IMR-90 (cell line): ENCODE results near the gene GUF1. TPM values are rescaled to one million over a fixed set of nuclear protein-coding genes. Genes with fewer than 3 reads are reported as not detected.

Experiments
- ATAC-seq: fragments of 200-7000 bp; cut with Tn5 transposase; 2 replicates; pipeline ENCODE4 v1.9.1; 2020; ENCODE audit warnings: low read depth, mild to moderate bottlenecking, moderate library complexity
- BruUV-seq: library from RNA; stranded (reverse); fragments of 400-500 nt; replicated peaks from 2 replicates; lab custom pipeline; 2021; lab: Mats Ljungman, UMichigan
- CTCF ChIA-PET: fragments of 300-600 bp; formaldehyde crosslinking; extraction: SDS; loops from one replicate; lab custom pipeline; 2021; ENCODE audit warnings: antibody characterized with exemption; lab: Yijun Ruan, JAX
- POLR2A ChIA-PET: fragments of 300-600 bp; sonication (Branson Sonifier 250); formaldehyde crosslinking; loops from one replicate; lab custom pipeline; 2022; ENCODE audit warnings: antibody characterized with exemption; ENCODE audit not compliant: unreplicated experiment; lab: Charles Lee
- DNase-seq: peaks from one replicate; pipeline ENCODE4 v3.0.0; 2013
- H2AFZ ChIP-seq: replicated peaks from 2 replicates; pipeline ENCODE3; 2013; ENCODE audit warnings: low read length, mild to moderate bottlenecking; ENCODE audit not compliant: poor library complexity
- H2AK5ac ChIP-seq: 2 replicates; pipeline ENCODE4 v1.6.1; 2013; ENCODE audit warnings: low read depth, low read length, inconsistent platforms
- H2AK9ac ChIP-seq: replicated peaks from 2 replicates; pipeline ENCODE3; 2013; ENCODE audit warnings: mild to moderate bottlenecking, low read depth, low read length, moderate library complexity; ENCODE audit not compliant: poor library complexity
- H2BK120ac ChIP-seq: 2 replicates; pipeline ENCODE4 v1.6.1; 2013; ENCODE audit warnings: low read depth, low read length, inconsistent platforms
- H2BK15ac ChIP-seq: 3 replicates; pipeline ENCODE4 v1.6.1; 2013; ENCODE audit warnings: low read depth, low read length, inconsistent platforms
- H2BK20ac ChIP-seq: 2 replicates; pipeline ENCODE4 v1.6.1; 2013; ENCODE audit warnings: low read depth, mild to moderate bottlenecking, inconsistent platforms, low read length, moderate library complexity
- H2BK5ac ChIP-seq: 2 replicates; pipeline ENCODE4 v1.6.1; 2013; ENCODE audit warnings: mild to moderate bottlenecking, low read depth, low read length, inconsistent platforms; ENCODE audit not compliant: poor library complexity, severe bottlenecking
- H3K14ac ChIP-seq: replicated peaks from 2 replicates; pipeline ENCODE4 v1.6.1; 2013; ENCODE audit warnings: low read depth, low read length, inconsistent platforms
- H3K18ac ChIP-seq: 2 replicates; pipeline ENCODE4 v1.6.1; 2013; ENCODE audit warnings: low read depth, low read length, control low read depth
- H3K23ac ChIP-seq: 2 replicates; pipeline ENCODE4 v1.6.1; 2013; ENCODE audit warnings: low read depth, low read length, inconsistent platforms
- H3K27ac ChIP-seq: 2 replicates; pipeline ENCODE4 v1.5.1; 2013; ENCODE audit warnings: mild to moderate bottlenecking, control low read depth, low read length; ENCODE audit not compliant: insufficient read depth
- H3K27me3 ChIP-seq: 2 replicates; pipeline ENCODE4 v1.6.1; 2013; ENCODE audit warnings: low read length; ENCODE audit not compliant: control insufficient read depth, insufficient read depth
- H3K36me3 ChIP-seq: 2 replicates; pipeline ENCODE4 v1.6.1; 2013; ENCODE audit warnings: low read length, mixed read lengths; ENCODE audit not compliant: control insufficient read depth, insufficient read depth
- H3K4ac ChIP-seq: 2 replicates; pipeline ENCODE4 v1.6.1; 2013; ENCODE audit warnings: low read depth, low read length, inconsistent platforms
- H3K4me1 ChIP-seq: 2 replicates; pipeline ENCODE4 v1.6.1; 2013; ENCODE audit warnings: low read length, mixed read lengths; ENCODE audit not compliant: control insufficient read depth, insufficient read depth
- H3K4me2 ChIP-seq: 2 replicates; pipeline ENCODE4 v1.6.1; 2013; ENCODE audit warnings: low read depth, mild to moderate bottlenecking, control low read depth, low read length, moderate library complexity
- H3K4me3 ChIP-seq: 2 replicates; pipeline ENCODE4 v1.5.1; 2013; ENCODE audit warnings: low read depth, mild to moderate bottlenecking, control low read depth, low read length, moderate library complexity; ENCODE audit not compliant: insufficient read depth
- H3K56ac ChIP-seq: 2 replicates; pipeline ENCODE4 v1.6.1; 2013; ENCODE audit warnings: low read length, inconsistent platforms; ENCODE audit not compliant: insufficient read depth; ENCODE audit errors: extremely low read depth
- H3K79me1 ChIP-seq, 2 experiments: 2 replicates each; pipeline ENCODE4 v1.6.1; 2013; ENCODE audit warnings: low read length in 2 of 2, inconsistent platforms in 1 of 2, low read depth in 1 of 2
- H3K9ac ChIP-seq: 2 replicates; pipeline ENCODE4 v1.6.1; 2013; ENCODE audit warnings: low read depth, low read length, control low read depth
- H3K9me1 ChIP-seq: 2 replicates; pipeline ENCODE4 v1.6.1; 2013; ENCODE audit warnings: low read length, inconsistent platforms; ENCODE audit not compliant: insufficient read depth
- H3K9me3 ChIP-seq: 2 replicates; pipeline ENCODE4 v1.6.1; 2013; ENCODE audit warnings: low read length; ENCODE audit not compliant: control insufficient read depth, insufficient read depth
- H4K20me1 ChIP-seq: 2 replicates; pipeline ENCODE4 v1.6.1; 2013; ENCODE audit warnings: low read length, inconsistent platforms; ENCODE audit not compliant: insufficient read depth
- H4K5ac ChIP-seq: 2 replicates; pipeline ENCODE4 v1.6.1; 2013; ENCODE audit warnings: mild to moderate bottlenecking, low read depth, low read length, control low read depth
- H4K8ac ChIP-seq, 2 experiments: 2 replicates each; pipeline ENCODE4 v1.6.1; 2013; ENCODE audit warnings: low read depth in 2 of 2, low read length in 2 of 2, control low read depth in 1 of 2, inconsistent platforms in 1 of 2
- H4K91ac ChIP-seq: 2 replicates; pipeline ENCODE4 v1.6.1; 2013; ENCODE audit warnings: low read depth, low read length, inconsistent platforms; ENCODE audit not compliant: insufficient read depth
- CEBPB ChIP-seq: IDR thresholded peaks from 2 replicates; pipeline ENCODE4 v1.6.1; 2012; ENCODE audit warnings: low read depth, low read length, improper control_type of control experiment
- CHD1 ChIP-seq: IDR thresholded peaks from 2 replicates; pipeline ENCODE4 v1.6.1; 2012; ENCODE audit warnings: low read depth, low read length, improper control_type of control experiment
- WGBS, 2 experiments: methylation state at CpG; one replicate each; pipeline versions ENCODE4 v1.1.5 to v1.1.7; 2013; ENCODE audit warnings: missing lambda C conversion rate in 2 of 2; ENCODE audit not compliant: insufficient read length in 1 of 2; ENCODE audit errors: extremely low coverage in 2 of 2; 5-methylcytosine and 5-hydroxymethylcytosine counted together
- dilution Hi-C: fragments of 300-500 bp; cut with HindIII; formaldehyde crosslinking; loops from one replicate; pipeline ENCODE4 v1.14.3; 2018; ENCODE audit warnings: low sequenced_read_pairs; ENCODE audit not compliant: unreplicated experiment
- in situ Hi-C: fragments of 300-500 bp; cut with MboI; formaldehyde crosslinking; loops from 3 replicates; pipeline ENCODE4 v1.14.3; 2019; ENCODE audit warnings: low sequenced_read_pairs, inconsistent platforms, mixed read lengths
- intact Hi-C: fragments of 100-400 bp; cut with micrococcal nuclease; formaldehyde crosslinking; loops from 2 replicates; pipeline ENCODE4 v1.10.0; 2022
- polyA plus RNA-seq, 3 experiments: library from polyadenylated mRNA; depleted of rRNA; stranded (reverse); fragments of >200 nt; gene quantifications; 2 replicates each; pipeline ENCODE4 v1.2.3, GENCODE V29; 2012; ENCODE audit warnings: low replicate concordance in 1 of 3
- total RNA-seq: library from RNA; depleted of rRNA; stranded (reverse); fragments of >200 nt; gene quantifications from 2 replicates; pipeline ENCODE4 v1.2.3, GENCODE V29; 2012

GUF1 gene
- total and polyA plus RNA-seq, 2 of the 4 experiments (the other 2 are of a cell fraction), result 9.9 to 10.6 TPM

GRCh38 chr4:44700427-44700826, 22.2 kb downstream of the GUF1 start:
- Histone ChIP-seq H2AK9ac (no peak overlapping the region), H2BK20ac (no peak overlapping the region), H3K9me3 (no peaks in the 10 kb centered on the region), H3K4me1 (no peaks in the 10 kb centered on the region), H2BK120ac (no peak overlapping the region), H4K91ac (no peak overlapping the region), H4K5ac (no peak overlapping the region), H3K56ac (no peak overlapping the region), H3K4ac (no peak overlapping the region), H2AK5ac (no peak overlapping the region), H3K9me1 (no peaks in the 10 kb centered on the region), H2BK5ac (no peak overlapping the region), H3K4me2 (no peak overlapping the region), H3K79me1 (peaks cover 0 to 4% of the 10 kb centered on the region in 2 experiments; a peak in 1 of 4 replicates), H3K4me3 (no peak overlapping the region), H4K20me1 (no peaks in the 10 kb centered on the region), H3K27ac (no peak overlapping the region), H3K18ac (no peak overlapping the region), H3K36me3 (peaks cover 28% of the 10 kb centered on the region), H3K9ac (no peak overlapping the region), H3K23ac (no peak overlapping the region), H3K14ac (no peak overlapping the region), H4K8ac (no peak overlapping the region), H2BK15ac (no peak overlapping the region), H3K27me3 (no peaks in the 10 kb centered on the region), H2AFZ (no peak overlapping the region)
- dilution Hi-C loops, result no loop called here
- DNase-seq (no peak), ATAC-seq (no peak)
- no peak for TF ChIP-seq CHD1
- 0 out of 2 replicates have a peak, but pooled peaks have one; percentile 15 for TF ChIP-seq CEBPB
- no TSS peak for BruUV-seq
- POLR2A ChIA-PET, result no interaction called here
- intact Hi-C loops, result no loop called here
- in situ Hi-C loops, result no loop called here
- WGBS, 2 experiments, result no CpG with 5 or more reads among the region's 1 CpG
- CTCF ChIA-PET, result no interaction called here
